C4-2B (cell line): ENCODE measurements around the gene MEF2C.

Experiments
- CTCF ChIP-seq: fragments of 450-650 bp; conservative IDR thresholded peaks from 2 replicates; pipeline ENCODE4 v1.5.1; 2017; ENCODE audit warnings: mild to moderate bottlenecking
- ZFX ChIP-seq: fragments of 450-650 bp; IDR thresholded peaks from 2 replicates; pipeline ENCODE4 v1.6.1; 2017

- TF ChIP-seq CTCF: no peak
- TF ChIP-seq ZFX: no peak
Measured at GRCh38 chr5:88829775-88830174, 53.2 kb downstream of the MEF2C start.
